SK-N-SH treated with all-trans-retinoic acid at 6 μM for 48 hours (cell line): ENCODE results near the gene GALR1.

Experiments used
- ESRRG ChIP-seq: fragments of 250-450 bp; sonication (Bioruptor Pico); IDR thresholded peaks from 2 replicates; pipeline ENCODE4 v1.6.1; 2021; ENCODE audit warnings: mild to moderate bottlenecking
- GLIS3 ChIP-seq: fragments of 250-450 bp; sonication (Bioruptor Pico); IDR thresholded peaks from 2 replicates; pipeline ENCODE4 v1.5.0; 2020; ENCODE audit warnings: mild to moderate bottlenecking, moderate library complexity
- PATZ1 ChIP-seq: fragments of 250-450 bp; sonication (Bioruptor Pico); IDR thresholded peaks from 2 replicates; pipeline ENCODE4 v1.8.0; 2020; ENCODE audit warnings: mild to moderate bottlenecking, moderate library complexity, borderline replicate concordance
- POU6F1 ChIP-seq: fragments of 250-450 bp; sonication (Bioruptor Pico); IDR thresholded peaks from 2 replicates; pipeline ENCODE4 v1.8.0; 2021; ENCODE audit warnings: low read depth, mild to moderate bottlenecking, moderate library complexity, borderline replicate concordance
- PPARA ChIP-seq: fragments of 250-450 bp; sonication (Bioruptor Pico); IDR thresholded peaks from 2 replicates; pipeline ENCODE4 v1.5.0; 2020; ENCODE audit warnings: mild to moderate bottlenecking, borderline replicate concordance
- ZFP30 ChIP-seq: fragments of 450-650 bp; formaldehyde crosslinking; IDR thresholded peaks from 2 replicates; pipeline ENCODE4 v1.5.0; 2022; ENCODE audit warnings: mild to moderate bottlenecking, moderate library complexity
- ZNF8 ChIP-seq: fragments of 450-650 bp; formaldehyde crosslinking; IDR thresholded peaks from 2 replicates; pipeline ENCODE4 v1.5.0; 2020; ENCODE audit warnings: mild to moderate bottlenecking, moderate library complexity

DNA sequence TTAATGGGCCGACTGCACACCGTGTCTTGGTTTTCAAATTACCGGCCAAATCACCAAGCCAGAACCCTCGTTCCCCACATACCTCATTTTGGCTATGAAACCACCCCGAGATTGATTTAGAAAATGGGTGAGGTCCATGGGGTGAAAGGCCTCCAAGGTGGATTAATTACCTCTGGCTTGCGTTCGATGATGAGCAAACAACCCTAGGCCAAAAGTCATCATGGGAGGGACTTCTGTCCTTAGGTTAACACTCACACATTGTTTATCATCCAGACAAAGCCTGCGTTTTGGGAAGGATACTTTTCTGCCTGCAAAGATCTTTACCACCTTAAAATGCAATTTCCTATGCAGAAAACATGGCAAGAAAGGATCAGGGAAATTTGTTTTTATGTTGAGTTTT lies 48.5 kb downstream of the GALR1 start:
- TF ChIP-seq ZFP30 (no peak), ZNF8 (CRISPR knock-in tag) (no peak), PATZ1 (CRISPR knock-in tag) (no peak), ESRRG (CRISPR knock-in tag) (no peak), POU6F1 (CRISPR knock-in tag) (no peak), PPARA (no peak), GLIS3 (CRISPR knock-in tag) (no peak)
